ENCODE data around the gene TPRKB.
"Not testable (repeated sequence)": the region's sequence is repeated elsewhere in the genome, so short reads cannot be mapped to it uniquely, and the experiment has no call there.

Gene TPRKB

GRCh38 chr2:73728043-73728442 lies 9.1 kb downstream of the TPRKB start:
- Histone ChIP-seq H3K36me3 (ENCODE audit: control insufficient read depth, low read length) (peaks cover 39% of the 10 kb centered on the region), H3K79me2 (ENCODE audit: control insufficient read depth, low read length) (no peaks in the 10 kb centered on the region)

DNA sequence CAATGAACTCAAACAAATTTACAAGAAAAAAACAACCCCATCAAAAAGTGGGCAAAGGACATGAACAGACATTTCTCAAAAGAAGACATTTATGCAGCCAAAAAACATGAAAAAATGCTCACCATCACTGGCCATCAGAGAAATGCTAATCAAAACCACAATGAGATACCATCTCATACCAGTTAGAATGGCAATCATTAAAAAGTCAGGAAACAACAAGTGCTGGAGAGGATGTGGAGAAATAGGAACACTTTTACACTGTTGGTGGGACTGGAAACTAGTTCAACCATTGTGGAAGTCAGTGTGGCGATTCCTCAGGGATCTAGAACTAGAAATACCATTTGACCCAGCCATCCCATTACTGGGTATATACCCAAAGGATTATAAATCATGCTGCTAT lies 10.5 kb downstream of the TPRKB start:
- H3K36me3 ChIP-seq (ENCODE audit: control insufficient read depth, low read length), result peaks cover 25% of the 10 kb centered on the region
- H4K20me1 ChIP-seq (ENCODE audit: control insufficient read depth, insufficient read depth, low read depth, low read length); H3K4me1 ChIP-seq (ENCODE audit: control insufficient read depth, low read length); H3K9me2 ChIP-seq (replicated peaks; ENCODE audit: control insufficient read depth, low read length); H3K27ac ChIP-seq (ENCODE audit: low read depth, low read length); H3K27me3 ChIP-seq (ENCODE audit: control insufficient read depth, low read length); H3K79me2 ChIP-seq (ENCODE audit: control insufficient read depth, low read length); H3K9me3 ChIP-seq (ENCODE audit: control insufficient read depth, insufficient read depth, low read length); H3K4me2 ChIP-seq (ENCODE audit: low read length); H3F3A ChIP-seq (ENCODE audit: control insufficient read depth, insufficient read depth); H3K4me3 ChIP-seq (ENCODE audit: low read length): not testable (repeated sequence)

More at GRCh38 chr2:73728043-73728442, 9.1 kb downstream of the TPRKB start:
- Histone ChIP-seq H3K4me2 (ENCODE audit: low read length) (no peak overlapping the region), H3K4me3 (ENCODE audit: low read length) (no peak overlapping the region), H3K27me3 (ENCODE audit: control insufficient read depth, low read length) (no peaks in the 10 kb centered on the region), H3K27ac (ENCODE audit: low read depth, low read length) (no peak overlapping the region), H3K9me3 (ENCODE audit: control insufficient read depth, insufficient read depth, low read length) (no peaks in the 10 kb centered on the region), H4K20me1 (ENCODE audit: control insufficient read depth, insufficient read depth, low read depth, low read length) (peaks cover 3% of the 10 kb centered on the region; the same call in 1 of the 2 replicates), H3K9me2 (replicated peaks; ENCODE audit: control insufficient read depth, low read length) (no peaks in the 10 kb centered on the region), H3F3A (ENCODE audit: control insufficient read depth, insufficient read depth) (peaks cover 4% of the 10 kb centered on the region; the same call in 1 of the 2 replicates), H3K4me1 (ENCODE audit: control insufficient read depth, low read length) (no peaks in the 10 kb centered on the region)
- TF ChIP-seq CTCF (IDR thresholded peaks at IDR 0.05; ENCODE audit: low read depth, low read length, poor library complexity, severe bottlenecking) (no peak), EZH2phosphoT487 (IDR thresholded peaks at IDR 0.05; ENCODE audit: borderline replicate concordance, low read length) (no peak)

- no peak overlapping the region for H3K4me3 ChIP-seq (ENCODE audit: low read length)
- H4K20me1 ChIP-seq (ENCODE audit: control insufficient read depth, insufficient read depth, low read depth, low read length), result no peaks in the 10 kb centered on the region
- no peaks in the 10 kb centered on the region for H3K9me3 ChIP-seq (ENCODE audit: control insufficient read depth, insufficient read depth, low read length)
- no peaks in the 10 kb centered on the region for H3K4me1 ChIP-seq (ENCODE audit: control insufficient read depth, low read length)
- H3K27me3 ChIP-seq (ENCODE audit: control insufficient read depth, low read length), result peaks cover 4% of the 10 kb centered on the region; the same call in 1 of the 2 replicates
- TF ChIP-seq CTCF (IDR thresholded peaks at IDR 0.05; ENCODE audit: low read depth, low read length, poor library complexity, severe bottlenecking), result no peak
- no peak for TF ChIP-seq EZH2phosphoT487 (IDR thresholded peaks at IDR 0.05; ENCODE audit: borderline replicate concordance, low read length)
- H3F3A ChIP-seq (ENCODE audit: control insufficient read depth, insufficient read depth), result no peaks in the 10 kb centered on the region
- no peaks in the 10 kb centered on the region for H3K36me3 ChIP-seq (ENCODE audit: control insufficient read depth, low read length)
- no peaks in the 10 kb centered on the region for H3K79me2 ChIP-seq (ENCODE audit: control insufficient read depth, low read length)
- no peak overlapping the region for H3K27ac ChIP-seq (ENCODE audit: low read depth, low read length)
- no peaks in the 10 kb centered on the region for H3K9me2 ChIP-seq (replicated peaks; ENCODE audit: control insufficient read depth, low read length)
- no peak overlapping the region for H3K4me2 ChIP-seq (ENCODE audit: low read length)
Measured at GRCh38 chr2:73718851-73719621, 18.1 kb downstream of the TPRKB start.

GRCh38 chr2:73718421-73718820 lies 18.7 kb downstream of the TPRKB start:
- Histone ChIP-seq H3K9me3 (ENCODE audit: control insufficient read depth, insufficient read depth, low read length) (no peaks in the 10 kb centered on the region), H3K27me3 (ENCODE audit: control insufficient read depth, low read length) (peaks cover 4% of the 10 kb centered on the region; the same call in 1 of the 2 replicates), H3K4me3 (ENCODE audit: low read length) (no peak overlapping the region), H3K4me1 (ENCODE audit: control insufficient read depth, low read length) (no peaks in the 10 kb centered on the region), H4K20me1 (ENCODE audit: control insufficient read depth, insufficient read depth, low read depth, low read length) (no peaks in the 10 kb centered on the region), H3K36me3 (ENCODE audit: control insufficient read depth, low read length) (no peaks in the 10 kb centered on the region), H3K4me2 (ENCODE audit: low read length) (no peak overlapping the region), H3F3A (ENCODE audit: control insufficient read depth, insufficient read depth) (no peaks in the 10 kb centered on the region), H3K9me2 (replicated peaks; ENCODE audit: control insufficient read depth, low read length) (no peaks in the 10 kb centered on the region), H3K79me2 (ENCODE audit: control insufficient read depth, low read length) (no peaks in the 10 kb centered on the region), H3K27ac (ENCODE audit: low read depth, low read length) (no peak overlapping the region)
- TF ChIP-seq EZH2phosphoT487 (IDR thresholded peaks at IDR 0.05; ENCODE audit: borderline replicate concordance, low read length), result no peak
- TF ChIP-seq CTCF (IDR thresholded peaks at IDR 0.05; ENCODE audit: low read depth, low read length, poor library complexity, severe bottlenecking), result no peak

DNA sequence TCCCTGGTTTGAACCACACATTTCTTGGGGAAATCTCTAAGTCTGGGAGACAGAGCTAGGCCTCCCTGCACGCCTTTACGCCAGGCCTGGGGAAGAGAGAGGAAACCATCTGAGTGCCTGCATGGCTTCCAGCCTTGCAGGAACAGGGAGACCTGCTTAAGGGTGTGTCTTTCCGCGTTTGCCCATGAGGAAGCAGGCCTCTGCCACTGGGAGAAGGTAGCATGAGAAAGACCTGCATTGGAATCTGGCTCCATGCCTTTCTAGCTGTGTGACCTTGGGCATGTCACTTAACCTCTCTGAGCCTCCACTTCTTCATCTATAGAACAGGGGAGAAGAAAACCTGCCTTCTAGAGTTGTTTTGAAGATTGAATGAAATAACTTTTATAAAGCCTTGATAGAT lies 19.4 kb downstream of the TPRKB start:
- H4K20me1 ChIP-seq (ENCODE audit: control insufficient read depth, insufficient read depth, low read depth, low read length); H3K36me3 ChIP-seq (ENCODE audit: control insufficient read depth, low read length); H3F3A ChIP-seq (ENCODE audit: control insufficient read depth, insufficient read depth); H3K79me2 ChIP-seq (ENCODE audit: control insufficient read depth, low read length); H3K4me1 ChIP-seq (ENCODE audit: control insufficient read depth, low read length); H3K27ac ChIP-seq (ENCODE audit: low read depth, low read length); H3K9me3 ChIP-seq (ENCODE audit: control insufficient read depth, insufficient read depth, low read length); H3K27me3 ChIP-seq (ENCODE audit: control insufficient read depth, low read length); H3K9me2 ChIP-seq (replicated peaks; ENCODE audit: control insufficient read depth, low read length); H3K4me3 ChIP-seq (ENCODE audit: low read length); H3K4me2 ChIP-seq (ENCODE audit: low read length): not testable (repeated sequence)

Measured in DOHH2 (cell line).